GM18867 (cell line): ENCODE data around the gene SLC7A4.
A peak's percentile ranks its signal among the peaks of the same experiment; 100 is the strongest.
"Not testable (repeated sequence)": the region's sequence is repeated elsewhere in the genome, so short reads cannot be mapped to it uniquely, and the experiment has no call there.

ENCODE experiments used
- ATAC-seq: cut with Tn5 transposase; IDR thresholded peaks from one replicate; pipeline ENCODE4 v1.9.1; 2021; ENCODE audit warnings: mild to moderate bottlenecking, moderate library complexity; ENCODE audit not compliant: unreplicated experiment

The SLC7A4 gene

DNA sequence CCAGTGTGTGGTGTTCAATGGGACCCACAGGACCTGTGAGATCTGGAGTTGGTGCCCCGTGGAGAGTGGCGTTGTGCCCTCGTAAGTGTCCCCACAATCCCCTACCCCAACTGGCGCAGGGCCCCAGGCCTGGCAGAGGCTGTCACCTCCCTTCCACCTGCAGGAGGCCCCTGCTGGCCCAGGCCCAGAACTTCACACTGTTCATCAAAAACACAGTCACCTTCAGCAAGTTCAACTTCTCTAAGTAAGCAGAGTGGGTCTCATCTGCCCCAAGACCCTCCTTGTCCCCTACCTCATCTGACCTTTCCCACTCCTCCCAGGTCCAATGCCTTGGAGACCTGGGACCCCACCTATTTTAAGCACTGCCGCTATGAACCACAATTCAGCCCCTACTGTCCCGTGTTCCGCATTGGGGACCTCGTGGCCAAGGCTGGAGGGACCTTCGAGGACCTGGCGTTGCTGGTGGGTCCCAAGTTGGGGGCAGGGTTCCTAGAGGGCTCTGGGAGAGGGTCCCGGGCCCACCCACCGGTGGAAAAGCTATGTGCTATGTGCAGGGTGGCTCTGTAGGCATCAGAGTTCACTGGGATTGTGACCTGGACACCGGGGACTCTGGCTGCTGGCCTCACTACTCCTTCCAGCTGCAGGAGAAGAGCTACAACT, 9.3 kb downstream of the SLC7A4 start:
- no peak for ATAC-seq

- ATAC-seq = no peak
Observed at GRCh38 chr22:21022507-21022906, 9.9 kb downstream of the SLC7A4 start.

- no peak for ATAC-seq
Observed at GRCh38 chr22:21020802-21021429, 11.4 kb downstream of the SLC7A4 start.

DNA sequence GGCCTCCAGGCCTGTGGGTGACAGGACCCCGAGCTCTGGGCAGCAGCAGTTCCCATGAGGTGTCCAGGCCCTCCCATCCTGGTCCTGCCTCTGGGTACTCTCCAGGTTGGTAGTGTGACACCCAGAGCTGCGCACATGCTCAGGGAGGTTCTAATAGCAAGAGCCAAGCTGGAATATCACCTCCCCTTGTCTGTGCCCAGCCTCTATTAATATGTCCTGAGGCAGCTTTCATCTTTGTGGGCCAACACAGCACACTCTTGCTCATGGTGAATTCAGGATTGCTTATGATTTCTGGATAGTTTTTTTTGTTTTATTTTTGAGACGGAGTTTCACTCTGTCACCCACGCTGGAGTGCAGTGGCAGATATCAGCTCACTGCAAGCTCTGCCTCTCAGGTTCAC, 14.0 kb downstream of the SLC7A4 start:
- ATAC-seq = no peak

- ATAC-seq = no peak
Observed at GRCh38 chr22:21016644-21017420, 15.5 kb downstream of the SLC7A4 start.

DNA sequence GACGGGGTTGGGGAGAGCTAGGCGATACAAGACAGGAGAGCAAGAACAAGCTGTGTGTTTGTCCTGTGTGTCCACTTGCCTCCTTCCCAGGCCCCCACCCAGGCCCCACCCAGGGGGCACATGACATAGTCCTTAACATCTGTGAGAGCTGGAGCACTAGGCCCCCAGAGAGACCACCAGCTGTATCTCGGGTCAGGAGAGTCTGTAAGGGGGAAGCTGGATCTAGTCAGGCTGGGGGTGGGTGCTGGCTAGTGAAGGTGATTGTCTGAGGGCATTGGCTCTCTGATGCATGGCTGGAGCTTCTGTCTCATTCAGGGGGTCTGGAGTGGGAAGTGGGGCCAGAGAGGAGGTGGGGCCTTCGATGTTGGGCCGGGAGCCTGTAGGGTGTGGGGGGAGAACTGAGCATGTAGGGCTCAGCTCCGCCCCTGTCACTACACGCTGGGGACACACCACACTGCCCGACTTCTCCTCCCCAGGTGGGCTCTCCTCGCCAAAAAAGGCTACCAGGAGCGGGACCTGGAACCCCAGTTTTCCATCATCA, 16.8 kb downstream of the SLC7A4 start:
- no peak for ATAC-seq

- ATAC-seq = no peak
Observed at GRCh38 chr22:21014726-21015465, 17.5 kb downstream of the SLC7A4 start, which contains the start of gene P2RX6. Gene P2RX6 (plus strand): TSS chr22:21015165. CDS start chr22:21015175, 10 bp downstream.

GRCh38 chr22:21014202-21014725, 18.1 kb downstream of the SLC7A4 start:
- peak; percentile 85 for ATAC-seq

DNA sequence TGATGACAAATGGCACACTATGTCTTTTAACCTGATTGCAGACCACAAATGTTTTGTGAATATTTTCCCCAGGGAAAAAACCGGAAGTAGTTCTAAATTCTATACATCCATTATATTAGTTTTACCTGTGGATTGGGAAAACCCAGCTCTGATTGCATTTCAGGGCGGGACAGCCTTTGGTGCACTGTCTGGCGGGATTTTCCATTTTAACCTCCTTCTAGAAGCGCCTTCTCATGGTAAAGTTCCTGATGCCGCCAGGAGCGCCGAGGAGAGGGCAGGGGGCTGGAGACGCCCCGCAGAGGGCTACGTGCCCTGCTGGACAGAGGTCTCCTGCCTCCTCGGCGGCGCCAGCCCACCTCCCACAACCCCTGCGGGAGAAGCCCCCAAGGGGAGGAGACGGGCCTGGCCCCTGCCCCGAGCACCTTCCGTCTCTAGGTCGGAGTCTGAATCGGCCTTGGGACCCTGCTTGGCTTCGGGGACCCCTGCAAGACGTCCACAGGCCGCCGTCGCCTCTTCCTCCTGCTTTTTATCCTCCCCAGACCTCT, 18.6 kb downstream of the SLC7A4 start:
- peak; percentile 11 for ATAC-seq

DNA sequence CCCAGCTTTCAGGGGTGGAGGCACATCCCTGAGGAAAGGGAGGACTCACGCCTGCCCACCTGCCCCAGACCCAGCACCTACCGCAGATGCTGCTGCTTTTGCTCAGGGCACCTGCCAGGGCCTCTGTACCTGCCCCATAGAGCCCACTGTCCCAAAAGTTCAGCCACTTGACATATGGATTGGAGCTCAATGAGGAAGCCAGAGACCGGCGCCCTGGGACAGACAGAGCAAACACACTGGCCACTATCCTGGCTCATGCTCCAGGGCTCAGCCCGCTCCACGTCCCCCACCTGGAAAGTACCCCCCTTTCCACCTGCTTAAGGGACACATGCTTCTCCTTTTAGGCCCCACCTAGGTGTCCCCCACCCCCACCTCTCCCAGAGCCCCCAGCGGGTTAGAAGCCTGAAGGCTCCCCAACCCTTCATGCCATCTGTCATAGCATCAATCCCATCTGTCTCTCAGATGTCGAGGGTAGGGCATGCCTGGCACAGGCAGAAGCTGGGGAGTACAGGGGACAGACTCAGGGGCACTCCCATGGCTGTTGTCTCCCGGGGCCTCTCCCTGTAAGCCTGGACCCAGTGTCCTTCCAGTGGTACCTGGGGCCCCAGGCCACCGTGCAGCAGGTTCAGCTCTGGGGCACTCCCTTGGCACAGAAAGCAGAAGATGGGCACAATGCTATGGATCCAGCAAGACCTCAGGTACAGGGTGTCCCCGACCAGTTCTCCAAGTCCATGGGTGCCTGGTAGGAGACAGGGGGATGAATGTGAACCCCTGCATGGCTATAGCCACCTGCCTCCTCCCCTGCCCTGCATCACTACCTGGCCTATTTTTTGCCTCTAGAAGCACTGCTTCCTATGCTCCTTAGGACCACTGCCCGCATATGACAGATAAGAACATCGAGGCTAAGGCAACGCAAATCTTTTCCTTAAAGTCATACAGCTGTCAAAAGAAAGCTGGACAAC, 19.6 kb downstream of the SLC7A4 start:
- ATAC-seq = no peak

DNA sequence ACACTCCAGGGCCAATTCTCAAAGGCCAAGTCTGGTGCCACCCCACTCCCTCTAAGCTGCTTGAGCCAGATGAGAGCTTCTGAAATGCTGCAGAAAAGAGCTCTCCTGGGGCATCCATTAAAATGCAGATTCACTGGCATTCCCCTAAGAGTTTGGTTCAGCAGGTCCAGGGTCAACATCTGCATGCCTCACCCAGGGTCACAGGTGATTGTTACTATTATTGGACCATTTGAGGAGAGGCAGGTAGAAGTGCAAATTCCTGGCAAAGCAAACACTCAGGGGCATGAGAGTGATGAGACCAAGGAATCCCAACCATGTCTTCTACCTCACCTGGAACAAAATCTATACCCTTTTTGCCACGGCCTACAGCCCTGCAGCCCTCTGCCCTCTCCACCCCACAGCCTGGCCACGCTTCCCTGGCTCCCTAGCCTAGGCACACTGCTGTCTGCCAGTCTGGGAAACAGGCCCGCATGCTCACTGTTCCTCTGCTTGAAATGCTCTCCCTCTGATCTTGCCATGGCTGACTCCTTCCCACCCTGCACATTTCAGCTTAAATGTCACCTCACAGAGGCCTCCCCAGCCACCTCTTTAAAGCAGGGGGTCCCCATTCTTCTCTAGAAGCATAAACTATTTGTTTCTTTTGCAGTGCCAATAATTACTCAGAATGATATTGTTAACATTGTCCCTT, 21.8 kb downstream of the SLC7A4 start:
- no peak for ATAC-seq

DNA sequence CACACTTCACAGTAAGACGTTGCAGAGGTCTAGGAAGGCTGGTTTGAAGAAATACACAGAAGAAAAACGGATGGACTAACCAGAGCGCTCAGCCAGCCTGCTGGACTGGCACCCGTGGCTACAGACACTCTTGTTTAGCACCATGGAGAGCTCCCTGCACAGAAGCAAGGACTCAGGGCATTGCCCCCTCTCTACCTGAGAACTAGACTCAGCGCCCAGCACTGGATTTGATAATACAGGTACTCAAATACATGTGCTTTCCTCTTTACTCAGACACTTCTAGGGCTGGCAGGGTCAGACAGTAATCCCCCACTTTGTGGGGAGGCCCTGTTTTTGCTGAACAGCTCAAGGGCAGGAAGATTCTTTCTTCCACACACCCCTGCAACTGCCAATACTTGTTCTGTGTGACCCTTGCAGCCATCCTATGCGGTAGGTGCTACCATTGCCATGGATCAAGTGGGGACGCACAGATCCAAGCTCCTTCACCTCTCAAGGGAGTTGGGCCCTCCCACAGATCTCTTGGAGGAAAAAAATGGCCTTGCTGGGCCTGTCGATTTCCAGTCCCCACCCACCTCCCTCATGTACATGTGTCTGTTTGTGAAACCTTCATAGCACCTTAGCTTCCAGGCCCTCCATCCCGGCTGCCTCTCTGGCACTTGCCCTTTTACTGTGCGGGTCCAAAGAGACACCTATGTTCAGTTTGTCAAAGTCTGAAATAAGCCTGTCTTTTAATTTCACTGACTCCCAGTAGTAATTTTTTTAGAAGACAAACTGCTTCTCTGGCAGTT, 22.5 kb downstream of the SLC7A4 start:
- ATAC-seq = no peak

DNA sequence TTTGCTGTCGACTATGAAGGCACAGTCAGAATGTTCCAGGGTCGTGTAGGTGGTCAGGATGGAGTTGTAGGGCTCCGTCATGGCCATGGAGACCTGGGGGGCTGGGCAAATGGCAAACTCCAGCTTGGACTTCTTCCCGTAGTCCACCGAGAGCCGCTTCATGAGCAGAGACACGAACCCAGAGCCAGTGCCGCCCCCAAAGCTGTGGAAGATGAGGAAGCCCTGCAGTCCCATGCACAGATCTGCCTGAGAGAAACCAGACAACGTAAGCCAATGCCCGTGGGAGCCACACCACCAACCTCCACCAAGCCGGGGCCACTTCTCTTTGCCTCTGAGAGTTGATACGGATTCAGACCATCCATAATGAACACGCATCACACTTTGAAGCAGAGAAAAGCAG, 23.2 kb downstream of the SLC7A4 start:
- not testable (repeated sequence) for ATAC-seq

DNA sequence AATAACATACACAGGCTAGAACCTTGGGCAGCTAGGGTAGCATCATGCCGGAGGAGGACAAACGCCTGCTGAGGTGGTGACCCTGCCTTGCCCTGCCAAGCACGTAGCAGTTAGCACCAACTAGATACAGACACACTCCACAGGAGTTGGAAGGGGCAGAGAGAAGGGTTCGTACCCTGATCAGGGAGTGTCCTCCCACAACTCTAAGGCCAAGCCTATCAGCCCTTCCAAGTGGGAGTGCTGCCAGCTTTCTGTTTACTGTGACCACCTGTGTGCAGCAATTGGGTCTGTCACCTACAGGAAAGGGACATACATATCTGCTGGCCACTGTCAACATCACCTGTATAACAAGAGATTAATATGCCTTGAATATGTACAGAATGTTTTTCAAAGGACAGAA, 28.6 kb downstream of the SLC7A4 start:
- no peak for ATAC-seq

DNA sequence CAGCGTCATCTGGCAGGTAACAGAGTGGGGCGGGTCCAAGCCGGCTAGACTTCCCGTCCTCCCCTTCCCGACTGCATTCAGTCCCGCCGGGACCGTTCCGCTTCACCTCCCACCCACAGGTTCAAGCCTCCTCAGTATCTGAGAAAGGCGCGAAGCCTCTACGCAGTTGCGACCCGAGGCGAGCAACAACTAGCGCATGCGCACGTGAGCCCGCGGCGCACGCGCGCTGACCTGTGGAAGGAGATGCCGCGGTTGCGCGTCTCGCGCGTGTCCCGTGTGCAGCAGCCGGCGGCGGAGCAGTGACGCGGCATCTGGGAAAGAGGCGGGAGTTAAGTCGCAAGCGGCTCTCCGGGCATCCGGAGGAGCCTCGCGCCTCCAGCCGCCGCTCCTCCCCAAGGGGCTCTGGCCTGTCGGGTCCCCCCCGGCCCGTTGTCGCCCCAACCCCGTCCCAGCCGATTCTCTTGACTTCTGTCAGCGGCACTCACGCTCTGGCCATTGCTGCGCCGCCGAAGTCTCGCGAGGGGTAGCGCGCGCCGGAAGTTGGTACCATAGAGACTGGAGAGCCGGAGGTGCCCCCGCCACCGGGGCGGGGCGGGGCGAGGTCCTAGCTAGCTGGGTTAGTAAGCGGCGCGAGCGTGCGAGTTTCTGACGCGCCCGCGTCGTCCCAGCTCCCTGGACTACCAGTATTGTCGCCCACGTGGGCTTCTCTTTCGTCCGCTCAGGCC, 30.6 kb downstream of the SLC7A4 start, which contains the start of gene THAP7:
THAP7 (minus strand) TSS at position 518 of the 725 bp plus-strand sequence; CDS start at position 311, 207 bp downstream.
- peak; percentile 85 for ATAC-seq

GRCh38 chr22:21000987-21001600, 31.3 kb downstream of the SLC7A4 start:
- ATAC-seq = peak; percentile 2
